ENCODE data around the gene SP100.
"Not testable (repeated sequence)": the region's sequence is repeated elsewhere in the genome, so short reads cannot be mapped to it uniquely, and the experiment has no call there.

The SP100 gene

GRCh38 chr2:230400041-230400440 is 16.0 kb upstream of the SP100 start:
- H3K27me3 Mint-ChIP-seq (ENCODE audit: low read depth): peaks cover 8% of the 10 kb centered on the region
- peaks cover 4% of the 10 kb centered on the region for H3K9me3 Mint-ChIP-seq
- H3K4me3 Mint-ChIP-seq: no peak overlapping the region
- H3K36me3 Mint-ChIP-seq (ENCODE audit: low read depth): no peaks in the 10 kb centered on the region
- no peaks in the 10 kb centered on the region for H3K4me1 Mint-ChIP-seq
- TF ChIP-seq CTCF (IDR thresholded peaks at IDR 0.05; ENCODE audit: unreplicated experiment in 3 of 3): no peak
- H3K27ac Mint-ChIP-seq: no peak overlapping the region

GRCh38 chr2:230400454-230400853 is 15.5 kb upstream of the SP100 start:
- Mint-ChIP-seq H3K27me3 (ENCODE audit: low read depth) (peaks cover 8% of the 10 kb centered on the region), H3K9me3 (peaks cover 4% of the 10 kb centered on the region)
- no peak for TF ChIP-seq CTCF (IDR thresholded peaks at IDR 0.05; ENCODE audit: unreplicated experiment in 3 of 3)

DNA sequence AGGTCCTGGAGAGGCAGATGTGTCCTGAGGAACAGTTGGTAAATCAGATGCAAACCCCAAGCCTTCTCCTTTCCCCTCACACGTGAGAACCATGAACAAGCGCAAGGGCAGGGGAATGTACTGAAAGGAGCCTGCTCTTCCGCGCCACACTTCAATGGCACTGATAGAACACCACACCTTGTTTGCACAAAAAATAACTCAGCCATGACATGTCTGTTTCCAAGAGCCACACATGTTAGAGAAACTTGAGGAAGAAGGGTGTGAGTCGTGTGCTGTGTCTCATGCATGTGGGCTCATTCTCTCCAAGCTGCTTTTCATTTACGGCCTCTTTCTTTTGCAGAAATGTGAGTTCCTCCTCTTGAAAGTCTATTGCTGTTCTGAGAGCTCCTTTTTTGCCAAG is 15.0 kb upstream of the SP100 start:
- not testable (repeated sequence) for H3K9me3 Mint-ChIP-seq; H3K36me3 Mint-ChIP-seq (ENCODE audit: low read depth); H3K27ac Mint-ChIP-seq; H3K4me3 Mint-ChIP-seq; H3K27me3 Mint-ChIP-seq (ENCODE audit: low read depth); H3K4me1 Mint-ChIP-seq

More at GRCh38 chr2:230400454-230400853, 15.5 kb upstream of the SP100 start:
- no peaks in the 10 kb centered on the region for H3K36me3 Mint-ChIP-seq (ENCODE audit: low read depth)
- no peak overlapping the region for H3K4me3 Mint-ChIP-seq
- H3K27ac Mint-ChIP-seq: no peak overlapping the region
- no peaks in the 10 kb centered on the region for H3K4me1 Mint-ChIP-seq

DNA sequence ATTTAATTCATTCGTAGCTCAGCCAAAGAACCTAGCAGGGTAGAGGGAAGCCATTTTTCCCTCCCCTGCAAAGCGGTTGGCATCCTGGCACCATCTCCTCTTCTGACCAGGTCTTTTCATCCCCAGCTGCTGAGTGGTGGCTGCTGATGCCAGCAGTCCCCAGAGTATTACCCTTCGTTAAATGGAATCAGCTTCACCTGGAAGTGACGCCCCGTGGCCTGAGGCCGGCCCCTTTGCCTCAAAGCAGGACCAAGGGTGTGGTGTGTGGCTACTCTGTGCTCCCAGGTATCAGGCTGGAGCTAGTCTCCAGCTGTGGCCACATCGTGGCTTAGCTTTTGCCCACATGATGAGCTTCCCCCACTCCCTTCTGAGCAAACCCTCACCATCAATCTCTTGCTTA is 12.3 kb upstream of the SP100 start:
- Mint-ChIP-seq H3K4me3 (no peak overlapping the region), H3K4me1 (no peaks in the 10 kb centered on the region), H3K27ac (no peak overlapping the region), H3K36me3 (ENCODE audit: low read depth) (no peaks in the 10 kb centered on the region), H3K9me3 (no peaks in the 10 kb centered on the region), H3K27me3 (ENCODE audit: low read depth) (peaks cover 12% of the 10 kb centered on the region)
- TF ChIP-seq CTCF (IDR thresholded peaks at IDR 0.05; ENCODE audit: unreplicated experiment in 3 of 3): no peak

DNA sequence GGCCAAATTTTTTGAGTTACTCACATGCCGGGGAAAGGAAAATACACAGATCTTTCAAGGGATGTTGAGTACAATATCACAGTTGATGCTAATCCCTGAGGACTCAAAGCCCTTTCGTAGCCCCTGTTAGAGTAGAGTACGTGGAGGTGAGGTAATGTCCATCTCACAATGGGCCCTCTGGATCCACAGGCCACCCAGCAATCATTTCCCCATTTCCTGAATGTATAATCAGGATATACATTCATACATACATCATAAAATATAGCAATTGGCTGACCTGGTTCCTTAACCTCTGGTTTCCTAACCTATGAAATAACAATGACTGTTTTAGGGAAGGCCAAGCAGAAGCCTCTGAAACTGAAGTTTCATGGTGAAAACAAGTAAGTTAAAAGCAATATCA is 10.2 kb upstream of the SP100 start:
- Mint-ChIP-seq H3K9me3 (no peaks in the 10 kb centered on the region), H3K27me3 (ENCODE audit: low read depth) (peaks cover 32% of the 10 kb centered on the region), H3K36me3 (ENCODE audit: low read depth) (no peaks in the 10 kb centered on the region), H3K4me3 (no peak overlapping the region), H3K27ac (no peak overlapping the region), H3K4me1 (no peaks in the 10 kb centered on the region)
- no peak for TF ChIP-seq CTCF (IDR thresholded peaks at IDR 0.05; ENCODE audit: unreplicated experiment in 3 of 3)

DNA sequence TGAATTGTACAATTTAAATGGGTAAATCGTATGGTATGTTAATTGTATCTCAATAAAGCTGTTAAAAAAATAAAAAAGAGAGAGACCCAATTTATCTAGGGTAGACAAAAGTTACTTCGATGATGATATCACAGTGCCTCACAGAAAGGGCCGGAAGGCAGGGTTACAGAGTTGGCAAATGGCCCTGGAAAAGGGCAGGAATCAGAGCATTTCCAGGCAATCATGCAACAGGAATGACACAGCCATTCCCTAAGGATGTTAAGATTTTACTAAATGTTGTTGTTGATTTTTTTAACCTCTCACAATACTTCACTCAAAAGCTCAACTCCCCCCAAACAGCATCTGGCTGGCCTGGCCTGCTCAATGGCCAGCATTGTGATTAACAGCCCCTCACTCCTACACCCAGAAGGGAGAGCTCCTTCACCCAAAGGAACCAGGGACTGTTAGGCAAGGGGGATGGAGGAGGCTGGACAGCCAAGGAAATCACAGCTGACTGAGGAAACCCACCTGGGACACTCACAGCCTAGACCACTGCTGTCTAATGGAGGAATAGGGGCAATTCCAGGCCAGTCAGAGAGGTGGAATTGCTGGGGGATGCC is 7.7 kb upstream of the SP100 start:
- Mint-ChIP-seq H3K36me3 (ENCODE audit: low read depth) (no peaks in the 10 kb centered on the region), H3K9me3 (no peaks in the 10 kb centered on the region), H3K4me1 (no peaks in the 10 kb centered on the region), H3K27ac (no peak overlapping the region), H3K27me3 (ENCODE audit: low read depth) (peaks cover 44% of the 10 kb centered on the region), H3K4me3 (peak overlapping the region in 1 of 3 experiments; percentile 11)
- TF ChIP-seq CTCF (IDR thresholded peaks at IDR 0.05; ENCODE audit: unreplicated experiment in 3 of 3): no peak

DNA sequence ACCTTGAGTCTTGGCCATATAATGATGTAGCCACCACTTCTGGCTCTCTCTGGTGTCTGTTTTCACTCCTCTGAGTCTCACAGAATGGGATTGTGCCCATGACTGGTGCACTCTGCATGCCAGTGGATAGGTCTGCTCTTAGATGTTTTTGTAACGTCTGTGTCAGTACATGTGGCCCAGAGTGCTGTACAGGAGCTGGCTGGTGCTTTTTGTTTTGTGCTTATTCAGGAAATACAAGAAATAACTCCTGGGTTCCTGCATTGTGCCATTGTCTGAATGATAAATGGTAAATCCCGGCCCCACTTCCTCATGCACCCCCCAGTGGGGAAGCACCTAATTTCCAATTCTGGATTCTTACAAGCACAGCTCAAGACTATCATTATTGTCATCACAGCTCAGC is 6.7 kb upstream of the SP100 start:
- not testable (repeated sequence) for H3K4me3 Mint-ChIP-seq; H3K4me1 Mint-ChIP-seq; H3K27ac Mint-ChIP-seq; H3K36me3 Mint-ChIP-seq (ENCODE audit: low read depth); H3K9me3 Mint-ChIP-seq
- H3K27me3 Mint-ChIP-seq (ENCODE audit: low read depth): peaks cover 41% of the 10 kb centered on the region

All from nephron (organoid).